Measurements from ENCODE around the gene PLET1.

DNA sequence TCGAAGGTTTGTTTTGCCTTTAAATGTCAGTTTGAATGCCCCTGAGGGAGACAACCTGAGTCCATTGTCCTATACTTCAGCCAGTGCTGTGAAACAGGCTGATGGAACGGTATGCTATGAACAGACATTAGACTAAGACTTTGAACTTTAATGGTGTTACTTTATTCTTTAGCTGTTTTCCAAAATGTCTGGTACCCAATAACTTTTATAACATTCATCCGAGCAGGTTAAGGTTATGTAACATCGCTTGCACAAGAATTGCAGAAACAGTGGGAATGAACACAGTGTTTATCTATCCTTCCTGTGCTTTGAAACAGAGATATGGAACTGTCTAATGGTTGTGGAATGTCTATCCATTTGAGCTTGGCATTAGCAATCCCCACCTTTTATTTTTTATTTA, 46.9 kb downstream of the PLET1 start:
- TF ChIP-seq, protein P1, sequence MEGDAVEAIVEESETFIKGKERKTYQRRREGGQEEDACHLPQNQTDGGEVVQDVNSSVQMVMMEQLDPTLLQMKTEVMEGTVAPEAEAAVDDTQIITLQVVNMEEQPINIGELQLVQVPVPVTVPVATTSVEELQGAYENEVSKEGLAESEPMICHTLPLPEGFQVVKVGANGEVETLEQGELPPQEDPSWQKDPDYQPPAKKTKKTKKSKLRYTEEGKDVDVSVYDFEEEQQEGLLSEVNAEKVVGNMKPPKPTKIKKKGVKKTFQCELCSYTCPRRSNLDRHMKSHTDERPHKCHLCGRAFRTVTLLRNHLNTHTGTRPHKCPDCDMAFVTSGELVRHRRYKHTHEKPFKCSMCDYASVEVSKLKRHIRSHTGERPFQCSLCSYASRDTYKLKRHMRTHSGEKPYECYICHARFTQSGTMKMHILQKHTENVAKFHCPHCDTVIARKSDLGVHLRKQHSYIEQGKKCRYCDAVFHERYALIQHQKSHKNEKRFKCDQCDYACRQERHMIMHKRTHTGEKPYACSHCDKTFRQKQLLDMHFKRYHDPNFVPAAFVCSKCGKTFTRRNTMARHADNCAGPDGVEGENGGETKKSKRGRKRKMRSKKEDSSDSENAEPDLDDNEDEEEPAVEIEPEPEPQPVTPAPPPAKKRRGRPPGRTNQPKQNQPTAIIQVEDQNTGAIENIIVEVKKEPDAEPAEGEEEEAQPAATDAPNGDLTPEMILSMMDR (IDR thresholded peaks at IDR 0.05; ENCODE audit: low read length), result no peak
- TF ChIP-seq EZH2phosphoT487 (IDR thresholded peaks at IDR 0.05; ENCODE audit: low read length), result no peak

Measured in MM.1S (cell line).